Fibroblast of upper back skin (primary cell): ENCODE measurements around the gene DLG2.
"Not testable (repeated sequence)": the region's sequence is repeated elsewhere in the genome, so short reads cannot be mapped to it uniquely, and the experiment has no call there.

ENCODE experiments used
- DNase-seq: peaks from one replicate; pipeline ENCODE4 v3.0.0-alpha.2; 2013

DLG2 gene

GRCh38 chr11:85187992-85188391 lies 439.2 kb downstream of the DLG2 start:
- no peak for DNase-seq

- DNase-seq = no peak
Observed at GRCh38 chr11:85184721-85185120, 442.4 kb downstream of the DLG2 start.

GRCh38 chr11:85182441-85183387 lies 444.4 kb downstream of the DLG2 start:
- peak; percentile 38 for DNase-seq

- peak; percentile 11 for DNase-seq
Observed at GRCh38 chr11:85180528-85180927, 446.6 kb downstream of the DLG2 start.

GRCh38 chr11:85171648-85172257 lies 455.4 kb downstream of the DLG2 start:
- DNase-seq = peak; percentile 4

- DNase-seq = peak; percentile 67
Observed at GRCh38 chr11:85170184-85170583, 457.0 kb downstream of the DLG2 start.

GRCh38 chr11:85167471-85167870 lies 459.7 kb downstream of the DLG2 start:
- no peak for DNase-seq

- no peak for DNase-seq
Observed at GRCh38 chr11:85167038-85167437, 460.1 kb downstream of the DLG2 start.

GRCh38 chr11:85165819-85166218 lies 461.3 kb downstream of the DLG2 start:
- no peak for DNase-seq

GRCh38 chr11:85164743-85165142 lies 462.4 kb downstream of the DLG2 start:
- no peak for DNase-seq

- no peak for DNase-seq
Observed at GRCh38 chr11:85154294-85154693, 472.9 kb downstream of the DLG2 start.

GRCh38 chr11:85137597-85137996 lies 489.5 kb downstream of the DLG2 start:
- no peak for DNase-seq

- no peak for DNase-seq
Observed at GRCh38 chr11:85133636-85134035, 493.5 kb downstream of the DLG2 start.

- DNase-seq = peak; percentile 23
Observed at GRCh38 chr11:85132851-85133585, 494.1 kb downstream of the DLG2 start.

- DNase-seq = no peak
Observed at GRCh38 chr11:85127349-85127748, 499.8 kb downstream of the DLG2 start.

- no peak for DNase-seq
Observed at GRCh38 chr11:85123752-85124231, 503.4 kb downstream of the DLG2 start.

- DNase-seq = peak; percentile 19
Observed at GRCh38 chr11:85118151-85118550, 509.0 kb downstream of the DLG2 start.

GRCh38 chr11:85115798-85116197 lies 511.3 kb downstream of the DLG2 start:
- peak; percentile 25 for DNase-seq

GRCh38 chr11:85114786-85115185 lies 512.4 kb downstream of the DLG2 start:
- DNase-seq = peak; percentile 70

- DNase-seq = not testable (repeated sequence)
Observed at GRCh38 chr11:85110246-85110645, 516.9 kb downstream of the DLG2 start.

GRCh38 chr11:85109141-85109540 lies 518.0 kb downstream of the DLG2 start:
- no peak for DNase-seq

GRCh38 chr11:85105868-85106267 lies 521.3 kb downstream of the DLG2 start:
- DNase-seq = no peak

GRCh38 chr11:85099522-85099921 lies 527.6 kb downstream of the DLG2 start:
- no peak for DNase-seq
